HG03108 (cell line): ENCODE results near the gene CPNE4.
A peak's percentile ranks its signal among the peaks of the same experiment; 100 is the strongest.
"Not testable (repeated sequence)": the region's sequence is repeated elsewhere in the genome, so short reads cannot be mapped to it uniquely, and the experiment has no call there.

Experiments
- ATAC-seq: cut with Tn5 transposase; IDR thresholded peaks from one replicate; pipeline ENCODE4 v1.9.1; 2021; ENCODE audit warnings: moderate library complexity; ENCODE audit not compliant: unreplicated experiment

Gene CPNE4

GRCh38 chr3:131546441-131546840 is 488.4 kb downstream of the CPNE4 start:
- ATAC-seq: no peak

GRCh38 chr3:131544557-131544956 is 490.3 kb downstream of the CPNE4 start:
- ATAC-seq: no peak

- ATAC-seq: no peak
Measured at GRCh38 chr3:131543714-131544113, 491.1 kb downstream of the CPNE4 start.

- no peak for ATAC-seq
Measured at GRCh38 chr3:131541288-131541687, 493.5 kb downstream of the CPNE4 start.

DNA sequence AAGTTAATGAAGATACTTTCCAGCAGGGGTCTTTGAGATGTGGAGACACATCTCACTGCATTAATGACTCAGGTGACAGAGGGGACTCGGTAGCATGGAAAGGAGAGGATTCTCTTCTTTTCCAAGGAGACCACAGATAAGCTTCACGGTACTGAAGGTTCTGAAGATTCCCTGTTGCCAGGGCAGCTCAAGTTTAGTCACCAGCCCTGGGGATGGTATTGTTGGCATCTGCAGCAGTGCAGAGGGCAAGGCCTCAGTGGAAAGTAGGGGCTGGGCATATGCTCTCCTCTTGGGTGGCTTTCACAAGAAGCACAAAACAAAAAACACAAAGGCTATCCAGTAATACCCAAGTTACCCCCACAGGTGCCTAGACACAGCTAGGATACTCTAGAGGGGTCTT is 494.0 kb downstream of the CPNE4 start:
- ATAC-seq: no peak

DNA sequence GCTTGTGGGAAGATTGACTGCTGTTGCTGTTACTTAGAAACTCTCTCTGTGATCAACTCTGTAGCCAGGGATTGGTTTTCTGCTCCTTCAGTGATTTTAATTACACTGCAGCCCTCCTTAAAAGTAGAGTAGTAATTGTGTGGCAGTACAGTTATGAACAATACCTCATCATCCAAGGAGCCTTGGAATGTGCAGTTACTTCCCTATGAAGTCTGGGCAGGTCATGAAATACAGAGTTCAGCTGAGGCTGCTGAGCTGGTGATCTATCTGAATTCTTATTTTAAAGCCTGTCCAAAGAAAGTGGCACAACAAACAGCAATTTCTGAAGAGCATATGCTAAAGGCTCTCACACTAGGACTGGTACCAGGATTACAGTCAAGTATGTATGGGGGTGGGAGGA is 494.7 kb downstream of the CPNE4 start:
- ATAC-seq: no peak

- no peak for ATAC-seq
Measured at GRCh38 chr3:131538968-131539367, 495.8 kb downstream of the CPNE4 start.

DNA sequence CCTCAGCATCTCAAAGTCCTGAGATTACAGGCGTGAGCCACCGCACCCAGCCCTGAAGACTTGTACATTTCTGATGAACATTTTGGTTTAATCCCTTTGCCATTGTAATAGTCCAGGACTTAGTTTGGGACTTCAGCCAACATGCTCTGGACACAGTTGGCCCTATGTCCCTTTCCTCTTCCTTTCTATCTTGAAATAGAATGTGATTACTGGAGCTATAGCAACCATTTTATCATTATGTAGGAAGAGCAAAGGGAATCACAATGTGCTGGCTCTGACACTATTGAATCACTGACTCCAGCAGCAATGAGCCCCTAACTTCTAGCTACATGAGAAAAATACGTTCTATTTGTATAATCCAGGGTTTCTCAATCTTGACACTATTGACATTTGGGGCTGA is 497.3 kb downstream of the CPNE4 start:
- ATAC-seq: no peak

- no peak for ATAC-seq
Measured at GRCh38 chr3:131535596-131535995, 499.2 kb downstream of the CPNE4 start.

- ATAC-seq: no peak
Measured at GRCh38 chr3:131535131-131535530, 499.7 kb downstream of the CPNE4 start.

- no peak for ATAC-seq
Measured at GRCh38 chr3:131532645-131533044, 502.2 kb downstream of the CPNE4 start.

- no peak for ATAC-seq
Measured at GRCh38 chr3:131530843-131531242, 504.0 kb downstream of the CPNE4 start.

- no peak for ATAC-seq
Measured at GRCh38 chr3:131530388-131530787, 504.4 kb downstream of the CPNE4 start.

DNA sequence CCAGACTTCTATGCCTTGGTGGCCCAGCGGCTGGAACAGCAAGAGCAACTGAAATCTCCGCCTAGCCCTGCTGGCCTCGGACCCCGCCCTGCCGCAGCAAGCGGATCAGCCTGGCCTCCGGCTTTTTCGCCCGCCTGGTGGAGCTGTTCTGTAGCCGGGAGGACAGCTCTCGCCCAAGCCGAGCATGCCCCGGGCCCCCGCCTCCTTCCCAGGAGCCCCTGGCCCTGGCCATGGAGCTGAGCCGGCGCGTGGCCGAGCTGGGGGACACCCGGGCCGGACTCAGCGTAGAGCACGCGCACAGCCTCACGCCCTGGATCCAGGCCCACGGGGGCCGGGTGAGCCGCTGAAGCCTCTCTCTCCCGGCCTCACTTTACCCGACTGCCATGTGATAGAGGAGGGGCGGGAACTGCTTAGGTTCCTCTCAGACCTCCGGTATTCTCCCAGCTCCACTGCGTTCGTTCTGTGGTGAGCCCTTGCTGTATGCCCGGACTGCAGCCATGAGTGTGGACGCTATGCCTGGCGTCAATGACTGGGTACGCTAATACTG is 507.9 kb downstream of the CPNE4 start:
- ATAC-seq: no peak

DNA sequence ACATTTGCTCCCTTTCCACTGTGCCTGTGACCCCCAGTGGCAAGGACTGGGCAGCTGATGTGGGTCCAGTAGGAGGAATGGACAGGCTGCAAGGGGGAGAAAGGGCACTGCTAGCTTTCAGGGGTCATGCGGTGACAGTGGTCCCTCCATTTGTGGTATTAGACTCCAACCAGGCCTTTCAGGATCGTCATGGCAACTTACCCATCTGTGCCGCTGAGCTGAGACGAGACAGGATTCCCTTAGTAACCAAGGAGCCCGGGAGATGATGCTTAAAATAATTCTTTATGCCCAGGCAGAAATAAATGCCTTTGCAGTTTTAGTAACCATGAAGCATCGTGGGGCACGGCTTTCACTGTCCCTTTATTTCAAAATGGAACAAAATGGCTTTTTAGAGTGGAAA is 516.1 kb downstream of the CPNE4 start:
- ATAC-seq: no peak

- no peak for ATAC-seq
Measured at GRCh38 chr3:131505421-131505820, 529.4 kb downstream of the CPNE4 start.

DNA sequence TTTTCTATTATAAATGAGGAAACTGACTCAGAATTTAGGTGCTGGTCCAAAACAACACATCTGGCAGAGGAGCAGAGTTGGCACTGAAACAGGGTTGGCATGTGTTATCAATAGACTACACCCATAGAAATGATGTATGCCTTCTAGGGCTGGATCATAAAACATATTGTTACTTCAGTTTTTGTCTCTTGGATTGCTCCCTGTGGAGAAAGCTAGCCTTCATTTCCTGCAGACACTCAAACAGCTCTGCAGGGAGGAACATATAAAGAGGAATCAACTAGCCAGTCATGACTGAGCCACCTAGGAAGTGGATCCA is 531.5 kb downstream of the CPNE4 start:
- no peak for ATAC-seq

GRCh38 chr3:131502530-131503319 is 532.1 kb downstream of the CPNE4 start, which contains the start of gene MRPL3:
MRPL3 (minus strand) TSS chr3:131502971; CDS start chr3:131502821, 150 bp downstream.
- ATAC-seq: peak; percentile 90

- peak; percentile 5 for ATAC-seq
Measured at GRCh38 chr3:131501949-131502348, 532.9 kb downstream of the CPNE4 start.

DNA sequence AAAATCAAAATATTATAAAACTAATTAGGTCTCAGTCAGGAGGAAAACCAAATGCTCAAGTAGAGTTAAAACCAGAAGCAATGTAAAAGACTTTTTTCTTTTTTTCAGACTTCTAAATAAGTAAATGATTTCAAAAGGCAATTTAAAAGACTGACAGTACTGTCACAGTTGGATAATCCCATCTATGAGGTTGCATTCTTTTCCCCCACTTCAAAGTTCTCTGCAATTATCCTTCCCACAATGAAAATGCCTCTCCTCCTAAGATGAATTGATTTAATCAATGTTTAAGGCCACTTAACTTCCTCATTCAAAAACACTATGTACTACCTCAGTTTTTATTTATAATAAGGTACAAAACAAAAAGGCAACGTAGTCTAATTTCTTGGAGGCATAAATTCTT is 540.1 kb downstream of the CPNE4 start:
- no peak for ATAC-seq

- no peak for ATAC-seq
Measured at GRCh38 chr3:131491775-131492174, 543.0 kb downstream of the CPNE4 start.

GRCh38 chr3:131491084-131491483 is 543.7 kb downstream of the CPNE4 start:
- ATAC-seq: no peak

DNA sequence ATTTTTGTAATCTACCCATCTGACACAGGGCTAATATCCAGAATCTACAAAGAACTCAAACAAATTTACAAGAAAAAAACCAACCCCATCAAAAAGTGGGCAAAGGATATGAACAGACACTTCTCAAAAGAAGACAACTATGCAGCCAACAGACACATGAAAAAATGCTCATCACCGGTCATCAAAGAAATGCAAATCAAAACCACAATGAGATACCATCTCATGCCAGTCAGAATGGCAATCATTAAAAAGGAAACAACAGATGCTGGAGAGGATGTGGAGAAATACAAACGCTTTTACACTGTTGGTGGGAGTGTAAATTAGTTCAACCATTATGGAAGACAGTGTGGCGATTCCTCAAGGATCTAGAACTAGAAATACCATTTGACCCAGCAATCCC is 548.3 kb downstream of the CPNE4 start:
- ATAC-seq: not testable (repeated sequence)
